Measurements from ENCODE around the gene DVL2.

DNA sequence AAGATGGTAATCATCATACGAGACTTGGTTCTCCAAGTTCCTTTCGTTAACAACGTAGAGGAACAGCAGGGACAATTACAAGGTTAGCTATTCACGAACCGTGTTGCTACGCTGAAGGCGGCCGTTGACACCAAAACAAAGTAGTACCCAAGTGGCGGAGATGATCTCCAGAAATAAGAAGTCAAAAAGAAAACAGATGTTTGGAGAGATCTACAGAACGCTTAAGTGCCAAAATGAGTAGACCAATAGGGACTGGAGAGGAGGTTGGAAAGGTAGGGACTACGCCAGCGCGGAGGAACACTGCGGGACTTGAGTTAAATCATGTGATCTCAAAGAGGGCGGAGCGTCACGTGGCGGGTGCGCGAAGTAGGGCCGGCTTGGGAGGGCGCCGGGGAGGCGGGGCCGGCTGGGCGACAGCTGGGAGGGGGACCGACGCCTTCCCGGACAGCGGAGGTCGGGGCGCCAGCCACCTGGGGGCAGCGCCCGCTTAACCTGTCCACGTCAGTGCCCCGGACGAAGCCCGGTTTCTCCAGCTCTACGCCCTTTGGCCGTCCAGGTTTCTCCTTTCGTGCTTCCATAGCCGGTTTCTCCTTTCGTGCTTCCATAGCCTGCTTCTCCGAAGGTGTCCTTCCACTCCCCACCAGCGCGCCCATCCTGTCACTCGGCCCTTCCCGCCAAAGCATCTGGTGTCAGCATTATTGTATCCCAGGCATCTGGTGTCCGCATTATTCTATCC lies 8.6 kb upstream of the DVL2 start:
- TF ChIP-seq, protein P1, sequence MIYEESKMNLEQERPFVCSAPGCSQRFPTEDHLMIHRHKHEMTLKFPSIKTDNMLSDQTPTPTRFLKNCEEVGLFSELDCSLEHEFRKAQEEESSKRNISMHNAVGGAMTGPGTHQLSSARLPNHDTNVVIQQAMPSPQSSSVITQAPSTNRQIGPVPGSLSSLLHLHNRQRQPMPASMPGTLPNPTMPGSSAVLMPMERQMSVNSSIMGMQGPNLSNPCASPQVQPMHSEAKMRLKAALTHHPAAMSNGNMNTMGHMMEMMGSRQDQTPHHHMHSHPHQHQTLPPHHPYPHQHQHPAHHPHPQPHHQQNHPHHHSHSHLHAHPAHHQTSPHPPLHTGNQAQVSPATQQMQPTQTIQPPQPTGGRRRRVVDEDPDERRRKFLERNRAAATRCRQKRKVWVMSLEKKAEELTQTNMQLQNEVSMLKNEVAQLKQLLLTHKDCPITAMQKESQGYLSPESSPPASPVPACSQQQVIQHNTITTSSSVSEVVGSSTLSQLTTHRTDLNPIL (CRISPR knock-in tag; IDR thresholded peaks at IDR 0.05; ENCODE audit: low read depth), result no peak
- TF ChIP-seq CSDC2 (CRISPR knock-in tag; IDR thresholded peaks at IDR 0.05) (no peak), ARNTL (CRISPR knock-in tag; IDR thresholded peaks at IDR 0.05; ENCODE audit: borderline replicate concordance, low read depth) (no peak), RARB (CRISPR knock-in tag; IDR thresholded peaks at IDR 0.05) (no peak), ESRRG (CRISPR knock-in tag; IDR thresholded peaks at IDR 0.05) (no peak), ZNF8 (CRISPR knock-in tag; IDR thresholded peaks at IDR 0.05) (no peak), ZC3H10 (CRISPR knock-in tag; IDR thresholded peaks at IDR 0.05) (no peak), GLIS3 (CRISPR knock-in tag; IDR thresholded peaks at IDR 0.05) (0 out of 2 replicates have a peak, but pooled peaks have one; percentile 28), ZFP30 (CRISPR knock-in tag; IDR thresholded peaks at IDR 0.05) (no peak), ZFP3 (CRISPR knock-in tag; IDR thresholded peaks at IDR 0.05) (no peak), PPARA (CRISPR knock-in tag; IDR thresholded peaks at IDR 0.05; ENCODE audit: borderline replicate concordance) (no peak)
- TF ChIP-seq, protein P2, sequence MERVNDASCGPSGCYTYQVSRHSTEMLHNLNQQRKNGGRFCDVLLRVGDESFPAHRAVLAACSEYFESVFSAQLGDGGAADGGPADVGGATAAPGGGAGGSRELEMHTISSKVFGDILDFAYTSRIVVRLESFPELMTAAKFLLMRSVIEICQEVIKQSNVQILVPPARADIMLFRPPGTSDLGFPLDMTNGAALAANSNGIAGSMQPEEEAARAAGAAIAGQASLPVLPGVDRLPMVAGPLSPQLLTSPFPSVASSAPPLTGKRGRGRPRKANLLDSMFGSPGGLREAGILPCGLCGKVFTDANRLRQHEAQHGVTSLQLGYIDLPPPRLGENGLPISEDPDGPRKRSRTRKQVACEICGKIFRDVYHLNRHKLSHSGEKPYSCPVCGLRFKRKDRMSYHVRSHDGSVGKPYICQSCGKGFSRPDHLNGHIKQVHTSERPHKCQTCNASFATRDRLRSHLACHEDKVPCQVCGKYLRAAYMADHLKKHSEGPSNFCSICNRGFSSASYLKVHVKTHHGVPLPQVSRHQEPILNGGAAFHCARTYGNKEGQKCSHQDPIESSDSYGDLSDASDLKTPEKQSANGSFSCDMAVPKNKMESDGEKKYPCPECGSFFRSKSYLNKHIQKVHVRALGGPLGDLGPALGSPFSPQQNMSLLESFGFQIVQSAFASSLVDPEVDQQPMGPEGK (CRISPR knock-in tag; IDR thresholded peaks at IDR 0.05; ENCODE audit: borderline replicate concordance), result peak; percentile 83
- TF ChIP-seq, protein P3, sequence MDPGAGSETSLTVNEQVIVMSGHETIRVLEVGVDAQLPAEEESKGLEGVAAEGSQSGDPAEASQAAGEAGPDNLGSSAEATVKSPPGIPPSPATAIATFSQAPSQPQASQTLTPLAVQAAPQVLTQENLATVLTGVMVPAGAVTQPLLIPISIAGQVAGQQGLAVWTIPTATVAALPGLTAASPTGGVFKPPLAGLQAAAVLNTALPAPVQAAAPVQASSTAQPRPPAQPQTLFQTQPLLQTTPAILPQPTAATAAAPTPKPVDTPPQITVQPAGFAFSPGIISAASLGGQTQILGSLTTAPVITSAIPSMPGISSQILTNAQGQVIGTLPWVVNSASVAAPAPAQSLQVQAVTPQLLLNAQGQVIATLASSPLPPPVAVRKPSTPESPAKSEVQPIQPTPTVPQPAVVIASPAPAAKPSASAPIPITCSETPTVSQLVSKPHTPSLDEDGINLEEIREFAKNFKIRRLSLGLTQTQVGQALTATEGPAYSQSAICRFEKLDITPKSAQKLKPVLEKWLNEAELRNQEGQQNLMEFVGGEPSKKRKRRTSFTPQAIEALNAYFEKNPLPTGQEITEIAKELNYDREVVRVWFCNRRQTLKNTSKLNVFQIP (CRISPR knock-in tag; IDR thresholded peaks at IDR 0.05; ENCODE audit: borderline replicate concordance, low read depth), result peak; percentile 81; the same call in 1 of the 2 replicates
- TF ChIP-seq, protein P4, sequence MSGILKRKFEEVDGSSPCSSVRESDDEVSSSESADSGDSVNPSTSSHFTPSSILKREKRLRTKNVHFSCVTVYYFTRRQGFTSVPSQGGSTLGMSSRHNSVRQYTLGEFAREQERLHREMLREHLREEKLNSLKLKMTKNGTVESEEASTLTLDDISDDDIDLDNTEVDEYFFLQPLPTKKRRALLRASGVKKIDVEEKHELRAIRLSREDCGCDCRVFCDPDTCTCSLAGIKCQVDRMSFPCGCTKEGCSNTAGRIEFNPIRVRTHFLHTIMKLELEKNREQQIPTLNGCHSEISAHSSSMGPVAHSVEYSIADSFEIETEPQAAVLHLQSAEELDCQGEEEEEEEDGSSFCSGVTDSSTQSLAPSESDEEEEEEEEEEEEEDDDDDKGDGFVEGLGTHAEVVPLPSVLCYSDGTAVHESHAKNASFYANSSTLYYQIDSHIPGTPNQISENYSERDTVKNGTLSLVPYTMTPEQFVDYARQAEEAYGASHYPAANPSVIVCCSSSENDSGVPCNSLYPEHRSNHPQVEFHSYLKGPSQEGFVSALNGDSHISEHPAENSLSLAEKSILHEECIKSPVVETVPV (CRISPR knock-in tag; IDR thresholded peaks at IDR 0.05), result no peak
